NCI-H510A treated with DMSO at 0.1 percent for 48 hours (cell line): ENCODE measurements around the gene NLN.

Experiments used
- DNase-seq: peaks from one replicate; lab custom pipeline; 2025; lab: John Stamatoyannopoulos, UW

NLN gene

DNA sequence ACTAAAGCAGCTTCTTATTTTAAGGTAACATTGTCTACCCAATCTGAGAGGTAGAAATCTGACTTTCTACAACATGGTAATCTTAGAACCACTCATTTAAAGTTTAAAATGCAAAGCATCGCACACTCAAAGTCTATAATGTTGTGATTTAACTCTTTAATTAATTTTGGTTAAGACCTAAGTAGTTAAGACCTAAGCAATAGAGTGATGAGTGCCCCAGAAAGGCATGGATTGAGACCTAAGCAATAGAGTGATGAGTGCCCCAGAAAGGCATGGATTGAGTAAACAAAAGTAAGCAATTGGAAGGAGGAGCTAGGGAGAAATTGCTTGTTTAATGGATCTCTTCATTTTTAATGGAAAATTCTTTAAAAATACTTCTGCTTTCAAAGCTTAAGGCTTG is 86.8 kb downstream of the NLN start:
- no peak for DNase-seq

GRCh38 chr5:65809817-65810531 is 88.0 kb downstream of the NLN start:
- no peak for DNase-seq

DNA sequence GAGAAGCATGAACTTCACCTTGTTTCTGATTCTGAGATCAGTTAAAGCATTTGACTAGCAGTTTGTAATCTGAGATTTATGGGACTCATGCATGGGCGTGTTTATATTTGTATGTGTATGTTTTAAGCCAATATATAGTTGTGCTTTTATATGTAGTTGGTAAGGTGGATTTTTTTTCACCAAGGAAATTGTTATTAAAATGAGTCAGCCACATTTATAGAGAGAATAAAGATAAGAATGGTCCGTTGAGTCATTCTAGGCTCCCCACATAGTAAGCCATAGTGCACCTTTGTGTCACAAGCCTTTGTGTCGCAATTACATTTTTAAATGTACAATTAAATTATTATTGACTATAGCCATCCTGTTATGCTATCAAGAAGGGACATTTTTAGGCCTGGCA is 89.0 kb downstream of the NLN start:
- DNase-seq, result no peak

GRCh38 chr5:65811885-65812284 is 89.9 kb downstream of the NLN start:
- DNase-seq, result no peak

DNA sequence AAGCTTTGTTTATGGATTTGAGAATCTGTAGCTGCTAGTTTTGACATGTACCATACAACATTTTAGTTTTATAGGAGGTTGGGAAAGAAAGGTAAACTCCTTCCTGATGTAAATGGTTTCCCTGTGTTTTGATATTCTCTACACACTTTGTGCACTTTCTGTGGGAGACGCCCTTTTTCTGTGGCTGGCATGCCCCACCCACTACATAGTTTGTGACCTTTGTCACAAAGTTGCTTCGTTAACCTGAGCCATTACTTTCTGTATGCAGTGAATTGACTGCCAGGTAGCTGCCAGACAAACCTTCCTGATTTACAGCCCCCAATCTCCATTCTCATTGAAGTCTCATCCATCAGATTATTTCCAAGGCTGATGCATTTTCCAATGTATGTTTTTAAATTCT is 90.6 kb downstream of the NLN start:
- DNase-seq, result no peak

- DNase-seq, result no peak
Observed at GRCh38 chr5:65813174-65813573, 91.2 kb downstream of the NLN start.

- DNase-seq, result no peak
Observed at GRCh38 chr5:65815161-65815560, 93.2 kb downstream of the NLN start.

DNA sequence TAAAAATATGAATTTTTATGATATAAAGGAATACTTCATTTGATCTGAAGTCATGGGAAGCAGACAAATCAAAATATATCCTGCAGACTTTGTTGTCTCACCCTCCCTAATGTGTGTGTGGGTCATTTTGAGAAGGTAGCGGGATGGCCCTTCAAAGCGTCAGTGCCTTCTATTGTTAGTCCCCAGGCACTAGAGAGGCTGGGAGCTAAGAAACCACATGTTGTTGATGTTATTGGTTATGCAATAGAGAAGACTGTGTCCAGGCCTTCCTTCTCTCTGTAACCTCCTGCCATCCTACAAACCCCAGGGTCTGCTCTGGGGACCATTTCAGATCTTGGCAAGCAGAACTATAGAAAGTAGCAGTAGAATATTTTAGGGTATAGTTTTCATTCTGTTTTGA is 94.7 kb downstream of the NLN start:
- no peak for DNase-seq

DNA sequence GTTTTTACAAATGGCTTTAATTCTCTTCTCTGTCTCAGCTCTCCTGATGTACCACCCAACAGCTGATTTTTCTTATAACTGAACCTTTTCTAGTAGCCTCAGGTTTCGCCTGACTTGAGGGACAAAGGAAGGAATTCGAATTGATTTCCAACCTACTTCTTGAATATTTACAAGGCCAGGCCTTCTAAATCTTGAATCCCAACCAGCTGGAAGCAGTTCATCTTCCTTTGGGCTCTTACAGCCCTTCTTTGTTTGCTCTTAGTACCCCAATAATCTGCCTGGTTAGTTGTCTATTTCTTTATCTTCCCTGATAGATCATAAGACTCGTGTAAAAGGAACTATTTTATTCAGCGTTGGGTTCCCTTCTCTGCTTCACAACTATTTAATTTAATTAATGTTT is 95.9 kb downstream of the NLN start:
- DNase-seq, result no peak

DNA sequence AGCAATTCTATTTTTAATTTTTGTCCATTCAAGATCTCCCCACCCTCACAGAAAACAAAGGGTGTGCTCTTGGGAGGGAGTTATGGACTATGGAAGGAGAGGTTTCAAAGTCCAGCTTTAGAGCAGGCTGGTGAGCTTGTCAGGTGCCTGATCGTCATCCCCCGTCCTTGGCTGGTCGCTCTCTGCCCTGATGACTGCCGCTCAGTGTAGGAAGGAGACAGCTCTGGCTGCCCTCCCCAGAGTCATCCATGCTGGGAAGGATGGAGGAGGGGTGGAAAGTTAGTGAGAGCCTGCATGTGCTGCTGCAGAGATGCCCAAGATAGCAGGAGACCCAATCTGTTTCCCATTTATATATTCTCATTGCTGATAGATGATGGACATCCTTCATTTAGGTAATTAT is 96.6 kb downstream of the NLN start:
- no peak for DNase-seq

DNA sequence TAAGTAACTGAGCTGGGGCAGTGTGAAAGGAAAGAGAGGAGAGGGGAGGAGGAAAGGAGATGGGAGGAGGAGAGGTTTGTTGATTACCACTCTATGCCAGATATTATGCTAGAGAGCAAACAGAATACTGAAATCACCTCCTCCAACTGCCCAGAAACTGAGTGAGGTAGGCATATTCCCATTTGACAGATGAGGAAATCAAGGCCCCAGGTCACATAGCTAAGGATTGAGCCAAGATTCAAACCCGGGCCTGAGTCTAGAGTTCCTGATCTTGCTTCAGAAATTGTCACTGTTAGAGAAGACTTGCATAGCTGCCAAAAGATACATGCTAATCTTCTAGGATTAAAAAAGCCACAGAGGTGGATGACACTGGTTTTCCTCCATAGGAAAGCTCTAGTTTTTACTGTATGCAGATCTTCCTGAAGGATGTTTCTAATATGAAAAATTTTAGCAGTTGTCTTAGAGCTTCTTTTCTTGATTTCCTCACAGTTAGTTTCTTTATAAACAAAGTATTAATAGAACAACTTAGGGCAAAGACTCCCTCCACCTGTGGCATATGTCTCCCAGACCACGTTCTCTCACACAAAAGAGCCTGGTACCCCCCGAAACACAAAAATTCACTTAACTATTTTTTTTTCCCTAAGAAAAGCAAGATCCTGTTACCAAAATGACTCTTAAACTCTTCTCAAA is 97.4 kb downstream of the NLN start:
- DNase-seq, result no peak

GRCh38 chr5:65819905-65820240 is 97.9 kb downstream of the NLN start:
- no peak for DNase-seq

DNA sequence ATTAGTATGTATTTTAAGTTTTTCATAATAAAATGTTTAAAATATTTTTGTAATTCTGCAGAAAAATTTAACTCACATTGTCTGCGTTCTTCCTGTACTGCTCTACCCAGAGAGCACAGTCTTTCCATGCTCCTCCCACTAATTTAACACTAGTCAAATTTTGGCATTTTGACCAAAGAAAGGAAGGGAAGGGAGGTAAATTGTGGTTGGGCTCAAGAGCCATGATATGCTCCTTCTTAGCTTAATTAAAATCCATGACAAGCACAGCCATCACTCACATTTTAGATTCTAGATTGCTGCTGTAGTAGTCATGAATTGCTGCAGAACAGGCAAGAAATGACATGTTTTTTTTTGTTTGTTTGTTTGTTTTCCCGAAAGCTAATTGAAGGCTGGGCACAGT is 98.4 kb downstream of the NLN start:
- no peak for DNase-seq

- no peak for DNase-seq
Observed at GRCh38 chr5:65821966-65822365, 100.0 kb downstream of the NLN start.

GRCh38 chr5:65822710-65823109 is 100.7 kb downstream of the NLN start:
- no peak for DNase-seq

- no peak for DNase-seq
Observed at GRCh38 chr5:65823204-65823603, 101.2 kb downstream of the NLN start.

DNA sequence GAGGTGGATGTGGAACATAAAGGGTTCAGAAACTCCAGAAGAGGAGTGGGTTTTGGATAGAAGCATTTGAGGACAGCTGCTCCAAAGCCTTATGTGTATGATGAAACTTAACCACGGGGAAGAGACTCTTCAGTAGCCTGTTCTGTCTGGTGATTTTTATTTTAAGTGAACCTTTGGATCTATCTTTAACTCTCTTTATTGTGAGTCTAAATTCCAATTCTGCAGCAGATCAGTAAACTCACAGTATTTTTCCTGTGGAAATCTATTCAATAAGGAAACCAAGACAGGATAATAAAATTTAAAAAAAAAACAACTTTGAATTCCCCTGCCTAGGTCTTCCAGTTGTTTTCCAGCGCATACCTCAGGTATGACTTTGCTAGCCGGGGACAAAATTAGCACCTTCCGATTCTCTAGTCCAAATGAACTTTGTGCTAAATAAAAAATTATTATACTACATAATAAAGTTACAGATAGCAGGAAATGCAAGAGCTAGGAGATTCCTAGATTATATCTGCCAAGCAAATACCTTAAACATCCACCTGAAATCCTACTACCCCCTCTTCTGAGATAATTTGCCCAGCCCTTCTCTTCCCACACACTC is 101.9 kb downstream of the NLN start:
- no peak for DNase-seq

- DNase-seq, result no peak
Observed at GRCh38 chr5:65825408-65826328, 103.7 kb downstream of the NLN start.

- no peak for DNase-seq
Observed at GRCh38 chr5:65828022-65828896, 106.3 kb downstream of the NLN start.

GRCh38 chr5:65830856-65831255 is 108.9 kb downstream of the NLN start:
- DNase-seq, result no peak

GRCh38 chr5:65831276-65831675 is 109.3 kb downstream of the NLN start:
- no peak for DNase-seq

GRCh38 chr5:65832152-65832551 is 110.1 kb downstream of the NLN start:
- DNase-seq, result no peak
